GM23338 (cell line): ENCODE data around the gene TBC1D2B. TPM values are rescaled to one million over a fixed set of nuclear protein-coding genes. Genes with fewer than 3 reads are reported as not detected.

Source experiments
- ATAC-seq: fragments of 200-7000 bp; cut with Tn5 transposase; 3 replicates; pipeline ENCODE4 v1.9.1; 2020
- DNase-seq: peaks from one replicate; pipeline ENCODE4 v3.0.0-alpha.2; 2015; ENCODE audit warnings: low spot score
- H2AFZ ChIP-seq: fragments of 200-600 bp; sonication (generic); 2 replicates; pipeline ENCODE4 v1.8.0; 2016; ENCODE audit warnings: antibody characterized with exemption, mild to moderate bottlenecking, moderate library complexity
- H3F3A ChIP-seq: fragments of 200-600 bp; sonication (generic); replicated peaks from 2 replicates; pipeline ENCODE4 v1.8.0; 2017; ENCODE audit warnings: antibody characterized with exemption, mixed run types, low read depth
- H3K27ac ChIP-seq: fragments of 200-600 bp; sonication (generic); 2 replicates; pipeline ENCODE4 v1.6.1; 2016; ENCODE audit warnings: low read depth
- H3K27me3 ChIP-seq: fragments of 200-600 bp; sonication (generic); 2 replicates; pipeline ENCODE4 v1.8.0; 2016; ENCODE audit warnings: mild to moderate bottlenecking, mixed run types, moderate library complexity; ENCODE audit not compliant: insufficient read depth
- H3K36me3 ChIP-seq: fragments of 200-600 bp; sonication (generic); 2 replicates; pipeline ENCODE4 v1.8.0; 2016; ENCODE audit warnings: mild to moderate bottlenecking; ENCODE audit not compliant: insufficient read depth
- H3K4me1 ChIP-seq: fragments of 200-600 bp; sonication (generic); 2 replicates; pipeline ENCODE4 v1.8.0; 2016; ENCODE audit warnings: mild to moderate bottlenecking, moderate library complexity; ENCODE audit not compliant: insufficient read depth
- H3K4me2 ChIP-seq: fragments of 200-600 bp; sonication (generic); 2 replicates; pipeline ENCODE4 v1.7.1; 2017; ENCODE audit warnings: mixed run types
- H3K4me3 ChIP-seq: fragments of 200-600 bp; sonication (generic); 2 replicates; pipeline ENCODE4 v1.6.1; 2016; ENCODE audit warnings: mixed run types
- H3K79me2 ChIP-seq: fragments of 200-600 bp; sonication (generic); replicated peaks from 2 replicates; pipeline ENCODE4 v1.8.0; 2017; ENCODE audit warnings: mild to moderate bottlenecking; ENCODE audit not compliant: insufficient read depth
- H3K9me2 ChIP-seq: fragments of 200-600 bp; sonication (generic); 2 replicates; pipeline ENCODE4 v1.8.0; 2017; ENCODE audit not compliant: insufficient read depth
- H4K20me1 ChIP-seq: fragments of 200-600 bp; sonication (generic); replicated peaks from 2 replicates; pipeline ENCODE4 v1.8.0; 2017; ENCODE audit warnings: mild to moderate bottlenecking; ENCODE audit not compliant: insufficient read depth
- H3K27ac Mint-ChIP-seq: 2 replicates; pipeline ENCODE4 v1.8.0; 2020; ENCODE audit warnings: inconsistent platforms, mild to moderate bottlenecking, moderate library complexity, mixed read lengths
- H3K27me3 Mint-ChIP-seq: 3 replicates; pipeline ENCODE4 v1.8.0; 2022; ENCODE audit warnings: low read depth, mild to moderate bottlenecking, moderate library complexity, mixed read lengths, inconsistent platforms; ENCODE audit not compliant: insufficient read depth, poor library complexity
- H3K36me3 Mint-ChIP-seq: 3 replicates; pipeline ENCODE4 v1.8.0; 2021; ENCODE audit warnings: low read depth, mild to moderate bottlenecking, inconsistent platforms, moderate library complexity, mixed read lengths
- H3K4me1 Mint-ChIP-seq: 3 replicates; pipeline ENCODE4 v1.8.0; 2020; ENCODE audit warnings: mild to moderate bottlenecking, inconsistent platforms, mixed read lengths
- H3K4me3 Mint-ChIP-seq: 3 replicates; pipeline ENCODE4 v1.8.0; 2021; ENCODE audit warnings: moderate library complexity, mild to moderate bottlenecking, inconsistent platforms, mixed read lengths
- H3K9me3 Mint-ChIP-seq: 3 replicates; pipeline ENCODE4 v1.8.0; 2020; ENCODE audit warnings: moderate library complexity, mild to moderate bottlenecking, inconsistent platforms, mixed read lengths
- CTCF ChIP-seq, 2 experiments: fragments of 200-600 bp in 1 of 2; sonication (generic) in 1 of 2; conservative IDR thresholded peaks; 2 replicates each; pipeline versions ENCODE4 v1.5.1 to v1.6.1; 2016 to 2017; ENCODE audit warnings: antibody characterized with exemption in 2 of 2, low read depth in 2 of 2, mild to moderate bottlenecking in 2 of 2, moderate library complexity in 1 of 2
- EZH2 ChIP-seq: fragments of 200-600 bp; sonication (generic); IDR thresholded peaks from one replicate; pipeline ENCODE4 v1.8.0; 2017; ENCODE audit warnings: antibody characterized with exemption, mild to moderate bottlenecking, low read depth; ENCODE audit not compliant: unreplicated experiment
- polyA plus RNA-seq: library from polyadenylated mRNA; unstranded; fragments of >200 nt; fragmentation: Nextera tagmentation; extraction: Ambion mirVana; gene quantifications from 2 replicates; pipeline ENCODE4 v1.2.1, GENCODE V29; 2016
- total RNA-seq: library from RNA; depleted of rRNA; stranded (reverse); fragments of >200 nt; shearing (Covaris generic); gene quantifications from 2 replicates; pipeline ENCODE4 v1.2.3, GENCODE V29; 2014
- TF ChIP-seq, protein P1 (sequence below): IDR thresholded peaks from one replicate; pipeline ENCODE4 v1.6.1; 2018; ENCODE audit warnings: antibody characterized with exemption; ENCODE audit not compliant: unreplicated experiment

The TBC1D2B gene
- total and polyA plus RNA-seq, 2 experiments from 2014 or later: 3.6 to 17.8 TPM

GRCh38 chr15:78000927-78001249, 76.6 kb downstream of the TBC1D2B start:
- no peak overlapping the region for H3K27ac Mint-ChIP-seq

GRCh38 chr15:78000091-78000926, 77.2 kb downstream of the TBC1D2B start:
- no peak overlapping the region for H3K27ac Mint-ChIP-seq
- Histone ChIP-seq H4K20me1 (no peaks in the 10 kb centered on the region), H3K27me3 (no peaks in the 10 kb centered on the region), H3K9me2 (no peaks in the 10 kb centered on the region), H2AFZ (no peak overlapping the region), H3K4me3 (no peak overlapping the region), H3F3A (no peaks in the 10 kb centered on the region), H3K27ac (no peak overlapping the region), H3K36me3 (peaks cover 4% of the 10 kb centered on the region; the same call in 1 of the 2 replicates), H3K4me1 (0 out of 2 replicates have a peak, but pooled peaks cover 6% of the 10 kb centered on the region), H3K4me2 (no peak overlapping the region), H3K79me2 (no peaks in the 10 kb centered on the region)
- TF ChIP-seq, protein P1, sequence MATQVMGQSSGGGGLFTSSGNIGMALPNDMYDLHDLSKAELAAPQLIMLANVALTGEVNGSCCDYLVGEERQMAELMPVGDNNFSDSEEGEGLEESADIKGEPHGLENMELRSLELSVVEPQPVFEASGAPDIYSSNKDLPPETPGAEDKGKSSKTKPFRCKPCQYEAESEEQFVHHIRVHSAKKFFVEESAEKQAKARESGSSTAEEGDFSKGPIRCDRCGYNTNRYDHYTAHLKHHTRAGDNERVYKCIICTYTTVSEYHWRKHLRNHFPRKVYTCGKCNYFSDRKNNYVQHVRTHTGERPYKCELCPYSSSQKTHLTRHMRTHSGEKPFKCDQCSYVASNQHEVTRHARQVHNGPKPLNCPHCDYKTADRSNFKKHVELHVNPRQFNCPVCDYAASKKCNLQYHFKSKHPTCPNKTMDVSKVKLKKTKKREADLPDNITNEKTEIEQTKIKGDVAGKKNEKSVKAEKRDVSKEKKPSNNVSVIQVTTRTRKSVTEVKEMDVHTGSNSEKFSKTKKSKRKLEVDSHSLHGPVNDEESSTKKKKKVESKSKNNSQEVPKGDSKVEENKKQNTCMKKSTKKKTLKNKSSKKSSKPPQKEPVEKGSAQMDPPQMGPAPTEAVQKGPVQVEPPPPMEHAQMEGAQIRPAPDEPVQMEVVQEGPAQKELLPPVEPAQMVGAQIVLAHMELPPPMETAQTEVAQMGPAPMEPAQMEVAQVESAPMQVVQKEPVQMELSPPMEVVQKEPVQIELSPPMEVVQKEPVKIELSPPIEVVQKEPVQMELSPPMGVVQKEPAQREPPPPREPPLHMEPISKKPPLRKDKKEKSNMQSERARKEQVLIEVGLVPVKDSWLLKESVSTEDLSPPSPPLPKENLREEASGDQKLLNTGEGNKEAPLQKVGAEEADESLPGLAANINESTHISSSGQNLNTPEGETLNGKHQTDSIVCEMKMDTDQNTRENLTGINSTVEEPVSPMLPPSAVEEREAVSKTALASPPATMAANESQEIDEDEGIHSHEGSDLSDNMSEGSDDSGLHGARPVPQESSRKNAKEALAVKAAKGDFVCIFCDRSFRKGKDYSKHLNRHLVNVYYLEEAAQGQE: no peak
- TF ChIP-seq CTCF (conservative IDR thresholded peaks at IDR 0.05; ENCODE audit: low read depth in 2 of 2): peak; percentile 66 to 100
- H3K9me3 Mint-ChIP-seq: no peaks in the 10 kb centered on the region
- peaks cover 11% of the 10 kb centered on the region for H3K36me3 Mint-ChIP-seq
- peaks cover 5% of the 10 kb centered on the region for H3K27me3 Mint-ChIP-seq
- ATAC-seq: peak; percentile 94
- peaks cover 15% of the 10 kb centered on the region for H3K4me1 Mint-ChIP-seq
- DNase-seq: peak; percentile 98
- H3K4me3 Mint-ChIP-seq: no peak overlapping the region

More at GRCh38 chr15:78000927-78001249, 76.6 kb downstream of the TBC1D2B start:
- 0 out of 2 replicates have a peak, but pooled peaks cover 6% of the 10 kb centered on the region for H3K4me1 ChIP-seq
- Mint-ChIP-seq H3K9me3 (no peaks in the 10 kb centered on the region), H3K4me3 (no peak overlapping the region), H3K27me3 (peaks cover 5% of the 10 kb centered on the region), H3K4me1 (peaks cover 15% of the 10 kb centered on the region), H3K36me3 (peaks cover 11% of the 10 kb centered on the region)
- H3K4me3 ChIP-seq: no peak overlapping the region
- no peak for TF ChIP-seq EZH2
- H2AFZ ChIP-seq: no peak overlapping the region
- H3K9me2 ChIP-seq: no peaks in the 10 kb centered on the region
- DNase-seq (no peak), ATAC-seq (no peak)
- H3K36me3 ChIP-seq: peaks cover 4% of the 10 kb centered on the region; the same call in 1 of the 2 replicates
- no peak overlapping the region for H3K27ac ChIP-seq
- no peaks in the 10 kb centered on the region for H4K20me1 ChIP-seq
- no peaks in the 10 kb centered on the region for H3K79me2 ChIP-seq
- no peaks in the 10 kb centered on the region for H3K27me3 ChIP-seq
- H3K4me2 ChIP-seq: no peak overlapping the region
- no peaks in the 10 kb centered on the region for H3F3A ChIP-seq
